GM10266 (cell line): ENCODE results near the gene ZNF793.

ENCODE experiments used
- DNase-seq: peaks from one replicate; pipeline ENCODE4 v3.0.0; 2012; ENCODE audit errors: extremely low spot score
- TF ChIP-seq, protein P1 (sequence below): IDR thresholded peaks from 2 replicates; pipeline ENCODE4 v1.5.1; 2012; ENCODE audit warnings: mild to moderate bottlenecking, low read depth; ENCODE audit not compliant: control insufficient read depth, insufficient read depth; ENCODE audit errors: missing control alignments

The ZNF793 gene

DNA sequence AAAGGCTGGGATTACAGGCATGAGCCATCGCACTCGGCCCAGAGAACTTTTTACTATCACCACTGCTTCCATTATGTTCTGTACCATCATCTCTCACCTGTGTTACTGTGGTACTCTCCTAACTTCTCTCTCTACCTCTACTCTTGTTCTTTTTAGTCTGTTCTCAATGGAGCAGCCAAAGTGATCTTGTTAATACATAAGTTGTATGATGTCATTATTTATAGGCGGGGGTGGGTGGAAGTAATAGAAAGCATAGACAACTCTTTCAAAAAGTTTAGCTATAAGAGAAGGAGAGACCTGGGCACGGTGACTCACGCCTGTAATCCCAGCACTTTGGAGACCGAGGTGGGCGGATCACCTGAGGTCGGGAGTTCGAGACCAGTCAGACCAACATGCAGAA lies 34.6 kb upstream of the ZNF793 start:
- DNase-seq, result no peak
- TF ChIP-seq, protein P1, sequence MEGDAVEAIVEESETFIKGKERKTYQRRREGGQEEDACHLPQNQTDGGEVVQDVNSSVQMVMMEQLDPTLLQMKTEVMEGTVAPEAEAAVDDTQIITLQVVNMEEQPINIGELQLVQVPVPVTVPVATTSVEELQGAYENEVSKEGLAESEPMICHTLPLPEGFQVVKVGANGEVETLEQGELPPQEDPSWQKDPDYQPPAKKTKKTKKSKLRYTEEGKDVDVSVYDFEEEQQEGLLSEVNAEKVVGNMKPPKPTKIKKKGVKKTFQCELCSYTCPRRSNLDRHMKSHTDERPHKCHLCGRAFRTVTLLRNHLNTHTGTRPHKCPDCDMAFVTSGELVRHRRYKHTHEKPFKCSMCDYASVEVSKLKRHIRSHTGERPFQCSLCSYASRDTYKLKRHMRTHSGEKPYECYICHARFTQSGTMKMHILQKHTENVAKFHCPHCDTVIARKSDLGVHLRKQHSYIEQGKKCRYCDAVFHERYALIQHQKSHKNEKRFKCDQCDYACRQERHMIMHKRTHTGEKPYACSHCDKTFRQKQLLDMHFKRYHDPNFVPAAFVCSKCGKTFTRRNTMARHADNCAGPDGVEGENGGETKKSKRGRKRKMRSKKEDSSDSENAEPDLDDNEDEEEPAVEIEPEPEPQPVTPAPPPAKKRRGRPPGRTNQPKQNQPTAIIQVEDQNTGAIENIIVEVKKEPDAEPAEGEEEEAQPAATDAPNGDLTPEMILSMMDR, result no peak

DNA sequence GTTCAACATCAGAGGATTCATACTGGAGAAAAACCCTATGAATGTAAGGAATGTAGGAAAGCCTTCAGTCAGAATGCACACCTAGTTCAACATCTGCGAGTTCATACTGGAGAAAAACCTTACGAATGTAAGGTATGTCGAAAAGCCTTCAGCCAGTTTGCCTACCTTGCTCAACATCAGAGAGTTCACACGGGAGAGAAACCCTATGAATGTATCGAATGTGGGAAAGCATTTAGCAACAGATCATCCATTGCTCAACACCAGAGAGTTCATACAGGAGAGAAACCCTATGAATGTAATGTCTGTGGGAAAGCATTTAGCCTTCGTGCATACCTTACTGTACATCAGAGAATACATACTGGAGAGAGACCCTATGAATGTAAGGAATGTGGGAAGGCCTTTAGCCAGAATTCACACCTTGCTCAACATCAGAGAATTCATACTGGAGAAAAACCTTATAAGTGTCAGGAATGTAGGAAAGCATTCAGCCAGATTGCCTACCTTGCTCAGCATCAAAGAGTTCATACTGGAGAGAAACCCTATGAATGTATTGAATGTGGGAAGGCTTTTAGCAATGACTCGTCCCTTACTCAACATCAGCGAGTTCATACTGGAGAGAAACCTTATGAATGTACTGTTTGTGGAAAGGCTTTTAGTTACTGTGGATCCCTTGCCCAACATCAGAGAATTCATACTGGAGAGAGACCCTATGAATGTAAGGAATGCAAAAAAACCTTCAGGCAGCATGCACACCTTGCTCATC lies 22.2 kb upstream of the ZNF793 start:
- DNase-seq, result no peak
- TF ChIP-seq, protein P1, result no peak

DNA sequence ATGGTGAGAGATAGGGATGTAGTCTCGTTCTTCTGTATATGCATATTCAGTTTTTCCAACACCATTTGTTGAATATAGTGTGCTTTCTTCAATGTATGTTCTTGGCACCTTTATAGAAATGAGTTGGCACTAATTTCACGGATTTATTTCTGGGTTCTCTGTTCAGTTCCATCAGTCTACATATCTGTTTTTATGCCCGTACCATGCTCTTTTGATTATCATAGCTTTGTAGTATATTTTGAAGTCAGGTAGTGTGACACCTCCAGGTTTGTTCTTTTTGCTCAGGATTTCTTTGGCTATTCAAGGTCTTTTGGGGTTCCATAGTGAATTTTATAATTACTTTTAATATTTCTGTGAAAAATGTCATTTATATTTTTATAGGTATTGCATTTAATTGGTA lies 14.5 kb upstream of the ZNF793 start:
- DNase-seq, result no peak

DNA sequence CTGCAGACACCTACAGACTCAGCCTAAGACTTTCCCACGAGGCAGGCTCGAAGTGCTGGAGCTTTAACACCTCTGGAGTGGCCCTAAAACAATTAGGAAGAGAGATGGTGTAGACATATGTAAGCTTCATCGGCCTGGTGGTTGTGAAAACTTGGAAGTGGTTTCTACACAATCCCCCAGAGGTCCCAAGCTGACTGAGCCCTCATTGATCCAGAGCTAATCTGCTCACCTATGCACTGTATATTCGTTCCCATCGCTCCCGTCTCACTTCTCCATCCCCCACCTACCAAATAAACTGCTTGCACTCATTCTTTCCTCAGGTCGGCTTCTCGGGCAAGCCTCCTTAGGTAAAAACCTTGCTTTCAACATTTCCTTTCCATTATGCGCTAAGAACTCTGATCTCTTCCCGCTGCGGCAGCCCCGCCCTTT lies 767 bp upstream of the ZNF793 start:
- TF ChIP-seq, protein P1, result no peak
- DNase-seq, result no peak

More for the DNA sequence above, 14.5 kb upstream of the ZNF793 start:
- TF ChIP-seq, protein P1, result no peak

DNA sequence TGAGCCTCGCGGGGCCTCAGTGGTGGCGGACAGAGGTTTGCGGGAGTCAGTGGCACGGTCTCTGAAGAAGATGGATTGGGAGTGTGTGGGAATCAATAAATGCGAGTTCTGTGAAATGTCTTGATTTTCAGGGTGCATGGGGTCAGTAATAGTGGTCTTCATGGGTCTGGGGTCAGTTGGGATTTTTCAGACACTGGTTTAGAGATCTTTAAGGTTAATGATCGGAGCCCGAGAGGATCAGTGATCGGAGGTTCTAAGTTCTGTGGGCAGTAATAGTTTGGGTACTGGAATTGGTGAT lies 377 bp downstream of the ZNF793 start:
- TF ChIP-seq, protein P1, result no peak
- DNase-seq, result no peak

DNA sequence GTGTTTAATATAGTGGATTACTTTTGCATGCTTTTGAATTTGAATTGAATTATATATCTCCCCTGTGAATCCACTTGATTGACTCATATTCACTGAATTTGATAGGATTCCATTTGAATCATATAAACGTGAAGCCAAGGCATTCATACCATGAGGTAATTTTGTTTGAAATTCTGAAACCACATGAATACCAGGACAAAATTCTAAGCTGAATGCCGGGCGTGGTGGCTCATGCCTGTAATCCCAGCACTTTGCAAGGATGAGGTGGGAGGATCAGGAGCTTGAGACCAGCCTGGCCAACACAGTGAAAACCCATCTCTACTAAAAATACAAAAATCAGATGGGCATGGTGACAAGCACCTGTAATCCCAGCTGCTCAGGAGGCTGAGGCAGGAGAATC lies 4.4 kb downstream of the ZNF793 start:
- TF ChIP-seq, protein P1, result no peak
- no peak for DNase-seq

DNA sequence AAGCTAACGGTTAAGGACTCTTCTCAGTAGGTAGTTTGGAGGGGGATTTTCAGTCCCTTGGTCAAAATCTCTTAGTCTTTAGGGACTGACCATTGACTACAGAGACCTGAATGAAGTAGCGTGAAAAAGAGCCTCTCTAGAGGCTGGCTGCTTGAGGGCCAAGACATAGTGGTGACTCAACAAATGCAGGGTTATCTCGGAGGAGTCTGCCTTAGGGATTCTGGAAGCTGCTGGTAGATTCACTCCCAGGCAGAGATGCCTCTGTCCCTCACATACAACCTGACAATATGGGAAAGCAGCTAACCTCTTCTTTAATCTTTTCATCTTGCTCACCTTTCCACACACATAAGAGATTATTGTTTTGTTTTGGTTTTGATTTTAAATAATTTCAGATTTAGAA lies 5.1 kb downstream of the ZNF793 start:
- TF ChIP-seq, protein P1, result no peak
- DNase-seq, result no peak
